ENCODE data around the gene HOXB5.

Gene HOXB5

DNA sequence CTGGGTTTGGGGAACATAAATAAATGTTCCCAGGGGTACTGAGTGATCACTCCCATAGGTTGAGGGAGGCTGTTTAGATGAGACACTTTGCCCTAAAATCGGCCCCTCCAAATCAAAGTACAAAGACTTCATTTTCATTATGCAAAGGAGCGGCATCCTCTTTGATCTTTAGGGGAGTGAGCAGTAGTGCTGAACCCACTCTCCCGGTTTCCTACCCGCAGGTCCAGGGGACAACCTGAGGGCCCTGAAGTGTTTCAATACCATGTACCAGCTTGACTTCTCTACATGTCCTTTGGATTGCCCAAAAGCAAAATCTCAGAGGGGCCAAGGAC is 7.6 kb upstream of the HOXB5 start:
- DNase-seq = no peak

DNA sequence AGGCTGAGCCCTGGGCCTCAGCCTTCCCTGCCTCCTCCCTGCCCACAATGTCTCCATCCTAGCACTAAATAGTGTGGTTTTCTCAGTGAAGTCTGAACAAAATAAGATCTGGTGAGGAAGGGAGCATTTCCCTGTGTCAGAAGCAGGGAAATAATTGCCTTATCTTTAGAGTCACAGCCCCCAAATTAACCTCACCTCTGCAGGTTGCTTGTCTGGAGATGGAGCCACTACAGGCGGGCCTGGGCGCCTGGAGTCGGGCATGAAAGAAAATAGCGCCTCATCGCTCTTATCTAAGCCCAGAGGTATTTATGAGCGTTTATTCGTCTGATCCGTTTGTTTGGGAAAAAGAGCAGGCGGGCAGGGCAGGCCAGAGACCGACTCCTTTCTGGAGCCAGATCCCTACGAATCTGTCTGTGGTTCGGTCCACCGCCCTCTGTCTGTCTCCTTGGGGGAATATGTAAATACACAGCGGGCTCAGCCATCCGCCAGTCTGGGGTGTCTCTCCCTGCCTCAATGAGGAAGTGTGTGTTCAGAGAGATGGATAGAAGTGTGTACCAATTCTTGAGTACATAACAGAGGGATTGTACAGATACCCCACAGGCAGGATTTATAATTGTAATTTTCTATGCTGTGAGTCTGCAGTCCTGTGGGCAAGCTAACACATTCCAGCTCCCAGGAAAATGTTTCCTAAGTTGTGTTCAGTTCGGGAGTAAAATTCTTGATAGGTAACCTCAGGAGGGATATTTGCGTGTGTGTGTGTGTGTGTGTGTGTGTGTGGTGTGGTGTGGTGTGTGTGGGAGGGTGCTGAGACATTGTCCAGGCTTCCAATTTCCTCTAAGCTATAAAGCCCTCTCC is 6.9 kb upstream of the HOXB5 start:
- no peak for DNase-seq

DNA sequence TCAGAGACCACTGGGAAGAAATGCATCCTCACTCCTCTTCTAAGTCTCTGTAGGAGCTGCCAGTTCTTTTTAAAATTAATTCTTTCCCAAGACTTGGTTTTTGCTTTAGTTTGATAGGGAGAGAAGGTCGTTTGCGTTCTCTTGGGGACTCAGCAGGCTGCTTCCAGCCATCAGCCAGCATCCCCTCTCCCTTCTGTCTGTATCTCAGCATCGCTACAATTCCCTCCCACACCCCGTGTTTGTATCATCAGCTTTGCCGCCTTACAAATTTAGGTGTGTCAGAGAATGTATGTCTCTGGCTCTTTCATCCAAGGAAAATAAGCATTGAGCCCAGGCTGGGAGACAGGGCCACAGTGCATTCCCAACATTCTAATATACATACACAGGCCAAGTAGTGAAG is 5.8 kb upstream of the HOXB5 start:
- no peak for DNase-seq

DNA sequence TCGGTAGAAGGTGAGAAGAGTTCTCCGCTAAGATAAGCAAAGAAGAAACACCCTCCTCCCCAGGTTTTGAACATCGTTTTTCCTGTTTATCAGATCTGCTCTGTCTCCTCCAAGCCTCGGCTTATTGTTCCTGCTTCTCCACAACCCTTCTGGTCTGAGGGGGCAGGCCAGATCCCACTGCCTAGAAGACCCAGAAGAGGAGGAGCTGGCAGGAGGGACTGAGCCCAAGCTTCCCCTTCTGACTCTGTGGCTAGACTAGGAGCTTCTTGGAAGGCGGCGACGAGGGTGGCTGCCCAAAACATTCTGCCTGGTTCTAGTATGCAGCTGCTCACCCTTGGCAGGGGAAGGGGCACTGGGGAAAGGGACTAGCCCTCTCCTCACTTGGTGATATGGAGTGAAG is 5.2 kb upstream of the HOXB5 start:
- DNase-seq = no peak

DNA sequence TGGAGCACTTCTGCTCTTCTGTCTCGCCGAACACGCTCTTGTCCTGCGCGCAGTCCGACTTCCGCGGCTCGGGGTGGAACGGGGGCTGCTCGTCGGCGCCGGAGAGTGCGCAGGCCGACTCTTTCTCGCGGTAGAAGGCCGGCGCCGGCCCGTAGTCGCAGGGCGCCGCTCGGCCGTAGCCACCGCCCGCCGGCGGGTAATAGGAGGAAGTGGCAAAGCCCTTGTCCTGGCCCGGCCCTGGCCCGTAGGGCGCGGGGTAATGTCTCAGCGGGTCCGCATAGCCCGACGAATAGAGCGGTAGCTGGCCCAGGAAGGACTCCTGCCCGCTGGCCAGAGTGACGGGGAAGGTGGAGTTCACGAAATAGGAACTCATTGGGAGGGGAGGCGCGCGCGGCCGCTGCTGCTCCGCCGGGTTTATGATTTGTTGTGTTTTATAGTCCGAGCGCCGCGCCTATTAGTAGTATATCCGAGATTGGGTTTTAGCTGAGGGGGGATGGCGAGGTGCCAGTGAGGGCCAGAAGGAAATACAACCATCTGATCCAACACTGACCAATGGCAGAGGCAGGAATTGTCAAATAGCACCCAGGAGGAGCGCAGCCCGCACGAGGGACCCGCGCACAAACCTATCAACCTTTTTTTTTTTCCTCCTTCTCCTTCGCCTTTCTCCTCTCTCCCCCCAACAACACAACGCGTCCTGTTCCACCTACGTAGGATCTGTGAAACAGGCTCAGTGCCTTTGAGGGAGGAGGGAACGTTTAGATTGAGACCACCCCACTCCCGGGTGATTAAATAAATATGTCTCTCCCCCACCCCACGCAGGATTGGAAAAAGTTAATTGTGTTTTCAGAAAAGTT is 4.4 kb upstream of the HOXB5 start:
- no peak for DNase-seq

DNA sequence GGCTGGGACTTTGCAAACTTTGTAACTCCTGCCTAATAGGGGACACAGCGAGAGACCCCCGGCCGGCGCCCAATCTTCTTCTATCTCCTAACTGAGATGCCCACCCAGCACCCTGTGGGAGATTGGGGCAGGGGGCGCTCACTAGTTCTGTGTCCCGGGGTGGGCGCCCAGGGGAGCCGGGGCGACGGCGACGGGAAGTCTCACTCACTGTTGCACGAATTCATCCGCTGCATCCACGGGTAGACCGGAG is 3.9 kb upstream of the HOXB5 start:
- no peak for DNase-seq

DNA sequence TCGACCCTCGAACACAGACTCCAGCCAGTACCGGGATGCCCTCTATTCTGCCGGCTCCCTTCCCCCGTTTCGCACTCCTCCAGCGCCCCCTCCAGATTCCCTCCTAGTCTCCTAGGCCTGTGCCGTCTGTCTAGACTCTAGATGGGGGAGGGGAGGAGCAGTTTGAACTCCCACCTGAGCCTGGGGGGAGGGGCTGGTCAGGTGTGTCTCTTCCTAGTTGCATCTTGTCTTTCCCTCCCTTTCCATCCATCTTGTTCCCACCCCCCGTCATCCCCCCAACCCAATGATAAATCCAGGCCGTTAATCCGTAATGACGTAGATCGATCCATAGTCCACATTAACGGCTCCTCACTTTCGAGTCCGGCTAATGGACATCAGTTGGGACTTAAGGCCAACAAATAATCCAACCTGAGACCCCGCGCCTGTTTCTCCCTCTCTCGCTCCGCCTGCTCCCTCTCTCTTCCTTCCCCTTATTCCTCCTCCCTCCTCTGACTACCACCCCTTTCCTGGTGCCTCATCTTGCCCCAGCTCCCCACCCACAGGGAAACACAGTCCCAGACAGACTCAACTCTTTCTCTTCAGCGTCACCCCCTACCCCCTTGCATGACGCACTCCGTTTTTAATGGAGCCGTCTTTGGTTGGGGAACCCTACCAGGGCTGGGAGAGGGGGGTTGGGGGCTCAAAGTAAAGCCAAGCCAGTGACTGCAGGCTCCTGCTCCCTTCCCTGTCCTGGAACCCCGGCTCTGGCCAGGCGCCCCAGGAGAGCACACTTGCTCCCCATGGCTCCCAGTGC is 3.4 kb upstream of the HOXB5 start:
- DNase-seq = no peak

DNA sequence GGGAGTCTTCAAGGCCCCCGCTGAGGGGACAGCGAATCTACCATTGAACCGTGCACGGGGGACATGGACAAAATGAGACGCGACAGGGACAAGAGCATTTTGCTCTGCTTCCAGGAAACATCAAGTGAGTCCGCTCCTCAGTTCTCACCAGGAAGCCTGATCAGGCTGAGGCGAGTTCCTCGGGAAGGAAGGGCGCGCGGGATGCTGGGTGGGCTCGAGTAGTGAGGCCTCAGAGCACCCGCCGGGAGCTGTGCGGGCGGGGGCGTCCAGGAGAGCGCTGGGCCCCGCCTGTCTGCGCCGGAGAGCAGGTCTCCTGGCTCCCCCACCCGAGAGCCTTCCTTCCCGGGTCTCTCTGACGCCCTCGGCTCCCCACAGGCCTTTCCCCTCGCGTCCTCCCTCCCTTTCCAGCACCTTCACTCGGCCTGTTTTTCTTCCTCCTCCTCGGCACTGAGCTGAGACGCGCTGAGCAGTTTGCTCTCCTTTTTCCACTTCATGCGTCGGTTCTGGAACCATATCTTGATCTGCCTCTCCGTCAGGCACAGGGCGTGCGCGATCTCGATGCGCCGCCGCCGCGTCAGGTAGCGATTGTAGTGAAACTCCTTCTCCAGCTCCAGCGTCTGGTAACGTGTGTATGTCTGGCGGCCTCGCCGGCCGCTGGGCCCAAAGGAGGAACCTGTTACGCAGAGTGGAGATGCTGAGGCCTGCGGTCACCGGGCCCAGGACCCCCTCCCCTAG is 2.6 kb upstream of the HOXB5 start:
- DNase-seq = no peak

DNA sequence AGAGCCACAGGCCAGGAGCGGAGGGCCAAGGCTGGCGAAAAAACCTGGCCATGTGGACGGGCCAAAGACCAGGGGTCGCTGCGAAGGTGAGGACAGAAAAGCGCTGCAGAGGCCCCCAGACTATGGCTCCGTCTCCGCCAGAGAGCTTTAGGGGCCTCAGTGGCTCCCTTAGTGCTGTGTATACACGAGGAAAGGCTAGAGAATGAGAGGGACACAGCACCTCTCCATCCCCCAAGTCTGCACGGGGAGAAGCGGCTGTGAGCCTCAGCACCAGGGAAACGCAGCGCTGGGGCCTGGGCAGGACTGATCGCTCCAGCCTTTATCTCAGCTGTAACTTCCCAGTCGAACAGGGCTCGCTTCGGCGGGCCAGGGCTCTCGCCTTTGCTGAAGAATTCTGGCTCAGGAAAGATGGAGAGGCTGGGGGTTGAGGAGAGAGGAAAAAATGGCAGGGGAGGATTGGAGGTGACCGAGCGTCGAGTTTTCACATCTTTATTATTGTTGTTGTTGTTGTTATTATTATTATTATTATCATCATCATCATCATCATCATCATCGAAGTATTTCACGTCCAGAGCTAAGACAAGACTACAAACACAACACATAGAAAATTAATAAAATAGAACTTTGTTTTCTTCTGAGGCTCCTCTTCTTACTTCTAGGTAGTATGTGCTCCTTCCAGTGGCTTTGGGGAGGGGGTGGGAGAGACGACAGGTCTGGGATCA is 1.9 kb upstream of the HOXB5 start:
- DNase-seq = no peak

DNA sequence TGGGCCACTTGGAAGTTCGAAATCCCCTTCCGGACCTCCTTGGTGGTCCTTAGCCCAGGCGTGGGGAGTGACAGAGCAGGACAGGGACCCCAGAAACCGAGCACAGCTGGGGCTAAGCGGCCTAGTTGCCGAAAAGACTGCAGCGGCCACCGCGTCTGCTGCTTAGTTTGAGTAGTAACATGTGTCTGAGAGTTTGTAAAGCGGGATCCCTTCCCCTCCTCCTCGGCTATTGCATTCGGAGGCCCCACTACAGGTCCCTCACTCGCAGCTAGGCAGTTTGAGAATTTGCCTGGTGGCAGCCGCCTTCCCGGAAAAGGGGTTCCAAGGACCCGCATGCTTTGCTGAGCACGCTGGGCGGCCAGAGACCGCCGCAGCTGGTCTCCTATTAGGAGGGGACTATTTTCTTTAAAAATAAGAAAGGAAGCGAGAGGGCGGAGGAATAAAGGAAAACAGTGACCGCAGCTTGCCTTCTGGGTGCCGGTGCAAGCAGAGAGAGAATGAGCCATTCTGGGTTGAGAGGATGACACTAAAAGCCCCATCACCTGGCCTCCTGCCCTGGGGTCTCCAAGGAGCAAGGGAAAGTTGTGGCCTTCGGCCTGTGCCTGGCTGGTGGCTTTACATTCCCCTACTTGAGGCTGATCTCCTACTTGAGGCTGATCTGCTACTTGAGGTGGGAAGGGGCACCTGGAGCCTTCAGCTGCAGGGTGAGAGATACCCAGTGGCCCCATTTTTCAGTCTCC is 1.1 kb upstream of the HOXB5 start:
- DNase-seq = no peak

DNA sequence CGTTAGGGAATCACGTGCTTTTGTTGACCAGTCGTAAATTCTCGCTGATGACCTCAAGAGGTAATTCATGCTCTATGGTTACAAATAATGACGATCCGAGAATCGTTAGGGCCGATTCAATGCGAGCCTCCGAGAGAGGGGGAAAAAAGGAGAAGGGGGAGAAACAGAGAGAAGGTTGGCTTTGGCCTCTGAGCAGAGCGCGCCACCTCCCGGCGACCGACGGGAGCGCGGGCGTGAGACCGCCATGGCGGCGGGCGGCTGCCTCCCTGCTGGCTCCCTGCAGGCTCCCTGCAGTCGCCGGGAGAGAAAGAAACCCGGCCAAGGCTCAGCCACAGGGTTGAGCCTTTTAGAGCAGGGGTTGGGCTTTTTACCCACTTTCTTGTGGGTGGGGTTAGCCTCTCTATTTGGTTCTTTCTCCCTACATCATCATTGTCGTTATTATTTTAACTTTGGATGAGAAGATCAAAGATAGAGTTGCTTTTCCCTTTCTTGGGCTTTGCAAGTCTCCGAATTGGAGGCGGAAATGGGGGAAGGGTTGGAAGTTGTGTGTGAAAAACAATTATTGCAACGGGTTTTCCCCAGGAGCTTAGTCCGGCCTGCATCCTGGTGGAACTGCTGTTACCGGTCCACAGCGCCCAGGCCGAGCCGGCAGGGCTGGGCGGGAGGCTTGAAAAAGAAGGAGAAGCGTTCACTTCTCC is 410 bp upstream of the HOXB5 start:
- DNase-seq = peak; percentile 99

DNA sequence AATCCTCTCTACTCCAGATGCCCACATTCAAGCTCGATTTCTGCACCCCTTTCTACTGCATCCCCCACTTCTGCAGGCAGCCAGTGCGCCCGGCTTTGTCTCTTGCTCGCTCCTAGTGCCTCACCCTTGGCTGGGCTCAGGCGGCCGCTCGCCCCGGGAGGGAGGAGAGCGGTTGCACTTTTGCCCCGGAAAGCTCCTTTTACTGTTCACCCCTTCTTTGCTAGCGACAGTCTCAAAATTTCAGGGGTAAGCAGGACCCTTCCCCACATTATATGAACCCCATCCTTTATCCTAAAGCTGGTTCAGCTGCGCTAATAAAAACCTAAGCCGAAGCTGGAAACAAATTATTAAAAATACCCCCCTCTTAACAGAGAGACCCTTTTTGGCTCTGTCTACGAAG is 1.0 kb downstream of the HOXB5 start:
- DNase-seq = no peak

DNA sequence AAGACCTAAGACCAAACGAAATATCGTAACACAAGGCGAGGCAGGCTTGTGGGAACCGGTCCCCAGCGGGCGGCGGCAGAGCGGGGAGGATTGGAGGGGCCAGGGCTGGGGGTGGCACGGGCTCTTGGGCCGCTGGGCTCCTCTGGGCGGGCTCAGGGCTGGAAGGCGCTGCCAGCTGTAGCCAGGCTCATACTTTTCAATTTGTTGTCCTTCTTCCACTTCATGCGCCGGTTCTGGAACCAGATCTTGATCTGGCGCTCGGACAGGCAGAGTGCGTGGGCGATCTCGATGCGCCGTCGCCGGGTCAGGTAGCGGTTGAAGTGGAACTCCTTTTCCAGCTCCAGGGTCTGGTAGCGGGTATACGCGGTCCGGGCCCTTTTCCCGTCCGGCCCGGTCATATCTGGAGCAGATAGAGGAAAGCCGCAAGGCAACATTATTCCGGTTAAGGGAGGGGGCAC is 1.5 kb downstream of the HOXB5 start:
- DNase-seq = no peak

DNA sequence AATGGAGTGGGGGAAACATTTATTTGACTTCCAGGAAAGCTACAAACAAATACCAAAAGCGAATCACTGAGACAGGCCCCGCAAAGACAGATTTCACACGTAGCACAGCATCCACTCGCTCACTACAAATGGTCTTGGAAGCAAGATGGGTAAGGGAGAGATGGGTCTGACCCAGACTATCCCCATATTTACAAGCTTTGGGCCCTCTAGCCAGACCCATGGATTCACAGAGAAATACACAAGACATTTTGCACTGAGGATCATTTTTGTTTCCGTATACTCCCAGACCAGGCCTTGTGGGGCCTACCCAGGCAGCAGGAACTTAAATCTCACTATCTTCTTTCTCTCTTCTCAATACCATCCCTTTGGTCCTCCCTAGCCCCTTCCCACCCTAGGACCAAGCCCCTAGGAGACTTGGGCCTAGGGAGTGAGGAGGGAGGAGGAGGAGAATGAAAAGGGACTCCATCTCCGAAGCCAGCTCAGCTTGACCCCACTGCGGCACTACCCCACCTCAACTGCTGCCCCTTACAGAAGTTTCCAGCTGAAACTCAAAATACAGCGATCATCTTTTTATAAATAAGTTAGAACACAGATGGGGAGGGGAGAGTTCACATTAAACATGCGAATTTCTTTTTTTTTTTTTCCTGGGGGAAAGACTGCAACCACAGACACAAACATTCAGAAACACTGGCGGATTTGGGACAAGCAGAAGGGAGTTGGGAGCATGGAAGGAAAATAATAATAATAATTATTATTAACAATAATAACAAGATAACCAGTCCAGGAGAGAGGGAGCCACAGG is 2.1 kb downstream of the HOXB5 start:
- no peak for DNase-seq

DNA sequence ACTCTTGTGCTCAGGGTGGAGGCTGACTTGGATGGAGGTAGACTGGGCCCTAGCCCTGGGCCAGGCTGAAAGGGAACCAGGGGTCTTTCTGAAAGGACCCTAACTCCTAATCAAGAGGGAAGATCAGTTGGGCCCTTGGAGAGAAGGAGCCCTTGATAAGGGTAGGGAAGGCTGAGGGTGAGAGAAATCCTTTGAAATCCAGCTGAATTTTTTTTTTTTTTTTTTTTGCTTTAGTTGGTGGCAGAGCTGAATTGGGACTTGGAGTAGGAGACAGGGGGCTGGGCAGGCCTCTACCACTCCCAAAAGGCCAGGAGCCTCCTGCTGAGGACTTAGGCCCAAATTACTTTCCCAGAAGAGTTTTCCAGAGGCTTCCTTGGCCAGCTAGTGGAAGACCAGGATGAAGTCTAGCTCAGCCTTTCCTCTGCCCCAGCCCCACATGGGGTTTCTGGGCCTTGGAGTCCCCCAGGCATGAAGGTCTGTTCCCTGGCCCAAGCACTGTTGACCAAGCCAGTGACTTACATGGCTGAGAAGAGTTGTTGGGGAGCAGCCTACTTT is 2.9 kb downstream of the HOXB5 start:
- DNase-seq = no peak

DNA sequence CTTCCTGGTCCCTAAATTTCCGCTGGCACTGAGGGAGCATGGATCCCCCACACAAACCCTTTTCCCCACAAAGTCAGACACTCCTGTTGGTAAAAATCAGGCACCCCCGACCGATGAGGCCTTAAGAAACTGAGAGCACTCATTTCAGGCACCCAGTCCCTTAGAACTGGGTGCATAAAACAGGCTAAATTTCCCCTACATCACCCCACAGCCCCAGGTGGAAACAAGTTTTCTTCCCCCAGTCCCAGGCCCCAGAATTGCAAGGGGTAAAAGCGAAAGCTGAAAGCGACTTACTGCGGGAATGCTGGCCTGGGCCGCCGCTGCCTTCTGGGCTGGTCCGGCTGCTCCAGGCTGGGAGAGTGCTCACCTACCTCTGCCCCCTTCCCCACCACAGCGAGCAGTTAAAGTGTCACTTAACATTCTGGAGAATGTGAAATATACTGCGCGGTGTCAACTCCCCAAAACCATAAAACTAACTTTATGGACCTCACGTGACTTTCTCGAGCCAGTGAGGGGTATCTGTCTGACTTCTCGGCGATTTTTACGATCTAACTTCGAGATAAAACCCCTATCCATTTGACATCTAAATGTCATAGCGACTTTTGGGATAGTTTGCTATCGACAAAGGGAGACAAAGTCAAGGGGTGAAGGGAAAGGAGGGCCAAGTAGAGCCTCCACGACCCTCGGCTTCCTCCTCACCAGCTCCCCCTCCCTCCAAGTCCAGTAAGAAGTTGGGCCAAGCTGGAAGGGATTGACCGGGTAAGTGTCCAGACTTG is 3.6 kb downstream of the HOXB5 start, which contains the start of gene HOXB3:
Gene HOXB3 (minus strand): TSS at position 411 of the 776 bp plus-strand sequence. CDS start 37,767 bp downstream, outside the sequence.
- DNase-seq = no peak

DNA sequence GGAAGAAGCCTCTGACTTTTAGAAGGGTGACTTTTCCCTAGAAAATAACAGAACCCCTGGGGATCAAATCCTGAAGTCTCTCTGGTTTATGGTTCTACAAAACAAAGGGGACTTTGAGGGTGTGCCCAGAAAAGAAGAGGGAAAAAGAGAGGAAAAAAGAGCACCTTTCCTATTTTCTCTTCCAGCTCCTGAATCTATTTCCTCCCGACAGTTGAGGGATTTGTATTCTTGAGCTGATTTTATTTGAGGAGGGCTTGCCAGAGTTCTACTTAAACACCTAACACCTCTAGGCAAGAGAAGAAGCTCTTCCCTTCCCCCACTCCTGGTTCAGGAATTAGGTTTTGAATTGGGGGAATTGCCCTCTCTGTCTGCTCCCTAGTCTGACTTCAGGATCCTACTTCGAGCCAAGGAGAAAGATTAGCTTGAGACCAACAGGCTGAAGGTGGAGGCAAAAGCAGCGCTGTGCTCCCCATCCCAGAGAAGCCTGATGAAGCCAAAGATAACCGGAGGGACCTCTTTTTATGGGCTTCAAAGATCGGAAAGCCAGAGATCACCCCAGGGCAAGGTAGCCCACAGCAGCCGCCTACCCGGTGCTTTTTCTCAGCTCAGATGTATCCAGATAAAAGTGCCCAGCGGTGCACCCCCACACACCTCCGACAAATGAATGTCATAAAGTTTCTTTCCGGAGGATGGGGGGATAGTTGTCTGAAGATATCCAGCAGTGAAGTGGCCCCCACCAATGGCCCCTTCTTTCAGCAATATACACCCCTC is 4.3 kb downstream of the HOXB5 start:
- no peak for DNase-seq

DNA sequence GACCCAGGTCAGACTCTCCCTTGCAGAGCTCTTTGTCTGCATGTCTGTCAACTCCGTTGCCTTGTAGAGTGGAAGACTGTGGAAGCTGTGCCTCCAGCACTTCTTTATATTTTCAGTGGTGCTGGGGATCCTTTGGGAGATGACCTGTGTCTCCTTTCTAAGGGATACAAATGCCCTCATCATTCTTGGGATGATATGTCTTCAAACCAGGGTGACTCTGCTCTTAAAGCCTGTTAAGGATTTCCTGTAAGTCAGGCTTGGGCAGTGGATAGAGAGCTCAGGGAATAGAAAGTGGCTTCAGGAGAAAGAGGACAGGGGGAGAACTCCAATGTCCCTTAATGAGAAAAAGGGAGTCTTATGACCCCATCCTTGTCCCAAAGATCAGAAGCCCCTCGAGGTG is 5.1 kb downstream of the HOXB5 start:
- no peak for DNase-seq

Data from NCI-H1092 treated with DMSO at 0.1 percent for 48 hours (cell line).